ENCODE results near the gene PALD1. TPM values are rescaled to one million over a fixed set of nuclear protein-coding genes. Genes with fewer than 3 reads are reported as not detected.

The PALD1 gene
- total RNA-seq, 2 donors from 2014 or later, result 6.7 to 7.4 TPM

GRCh38 chr10:70523057-70523456 is 44.5 kb downstream of the PALD1 start:
- intact Hi-C loops (cut with DNase I), result no loop called here
- no peak for DNase-seq (ENCODE audit: low spot score)

- intact Hi-C loops (cut with DNase I), result no loop called here
- DNase-seq (ENCODE audit: low spot score), result no peak
These were observed 45.0 kb downstream of the PALD1 start for GRCh38 chr10:70523549-70523948.

GRCh38 chr10:70528314-70528713 is 49.7 kb downstream of the PALD1 start:
- intact Hi-C loops (cut with DNase I), result no loop called here

GRCh38 chr10:70528741-70529362 is 50.3 kb downstream of the PALD1 start:
- intact Hi-C loops (cut with DNase I), result no loop called here
- no peak for DNase-seq (ENCODE audit: low spot score)

More at GRCh38 chr10:70528314-70528713, 49.7 kb downstream of the PALD1 start:
- DNase-seq (ENCODE audit: low spot score), result no peak

GRCh38 chr10:70529848-70530247 is 51.3 kb downstream of the PALD1 start:
- intact Hi-C loops (cut with DNase I), result no loop called here

GRCh38 chr10:70530315-70530714 is 51.7 kb downstream of the PALD1 start:
- no peak for DNase-seq (ENCODE audit: low spot score)
- intact Hi-C loops (cut with DNase I), result no loop called here

More at GRCh38 chr10:70529848-70530247, 51.3 kb downstream of the PALD1 start:
- no peak for DNase-seq (ENCODE audit: low spot score)

GRCh38 chr10:70532554-70533188 is 54.1 kb downstream of the PALD1 start:
- intact Hi-C loops (cut with DNase I), result no loop called here
- DNase-seq (ENCODE audit: low spot score), result no peak

- DNase-seq (ENCODE audit: low spot score), result no peak
- intact Hi-C loops (cut with DNase I), result no loop called here
These were observed 54.6 kb downstream of the PALD1 start for GRCh38 chr10:70533189-70533558.

- intact Hi-C loops (cut with DNase I), result no loop called here
- no peak for DNase-seq (ENCODE audit: low spot score)
These were observed 55.7 kb downstream of the PALD1 start for GRCh38 chr10:70534281-70534680.

GRCh38 chr10:70535001-70535400 is 56.4 kb downstream of the PALD1 start:
- intact Hi-C loops (cut with DNase I), result no loop called here
- DNase-seq (ENCODE audit: low spot score), result no peak

- no peak for DNase-seq (ENCODE audit: low spot score)
- intact Hi-C loops (cut with DNase I), result no loop called here
These were observed 56.9 kb downstream of the PALD1 start for GRCh38 chr10:70535451-70535850.

- no peak for DNase-seq (ENCODE audit: low spot score)
- intact Hi-C loops (cut with DNase I), result no loop called here
These were observed 57.8 kb downstream of the PALD1 start for GRCh38 chr10:70536196-70536861.

GRCh38 chr10:70537398-70538194 is 59.0 kb downstream of the PALD1 start:
- intact Hi-C loops (cut with DNase I), result no loop called here
- no peak for DNase-seq (ENCODE audit: low spot score)

- DNase-seq (ENCODE audit: low spot score), result no peak
- intact Hi-C loops (cut with DNase I), result no loop called here
These were observed 59.6 kb downstream of the PALD1 start for GRCh38 chr10:70538195-70538520.

GRCh38 chr10:70538731-70539338 is 60.3 kb downstream of the PALD1 start:
- no peak for DNase-seq (ENCODE audit: low spot score)
- intact Hi-C loops (cut with DNase I), result no loop called here

- intact Hi-C loops (cut with DNase I), result no loop called here
- DNase-seq (ENCODE audit: low spot score), result no peak
These were observed 60.9 kb downstream of the PALD1 start for GRCh38 chr10:70539471-70539870.

- intact Hi-C loops (cut with DNase I), result loop anchor here in 1 of 2 donors (2.0 to 5.0 kb wide), 3 partner anchors 29 to 332 kb away; no protein-coding TSS in a partner anchor
- no peak for DNase-seq (ENCODE audit: low spot score)
These were observed 61.7 kb downstream of the PALD1 start for GRCh38 chr10:70540089-70540788.

- intact Hi-C loops (cut with DNase I), result loop anchor here in 1 of 2 donors (2.0 to 5.0 kb wide), 3 partner anchors 30 to 331 kb away; no protein-coding TSS in a partner anchor
- DNase-seq (ENCODE audit: low spot score), result no peak
These were observed 62.3 kb downstream of the PALD1 start for GRCh38 chr10:70540789-70541360.
